NCI-H128 (cell line): Measurements from ENCODE around the gene BIRC7.

Experiments
- DNase-seq: peaks from one replicate; lab custom pipeline; 2025; ENCODE audit not compliant: unreplicated experiment; lab: John Stamatoyannopoulos, UW

The BIRC7 gene, protein sequence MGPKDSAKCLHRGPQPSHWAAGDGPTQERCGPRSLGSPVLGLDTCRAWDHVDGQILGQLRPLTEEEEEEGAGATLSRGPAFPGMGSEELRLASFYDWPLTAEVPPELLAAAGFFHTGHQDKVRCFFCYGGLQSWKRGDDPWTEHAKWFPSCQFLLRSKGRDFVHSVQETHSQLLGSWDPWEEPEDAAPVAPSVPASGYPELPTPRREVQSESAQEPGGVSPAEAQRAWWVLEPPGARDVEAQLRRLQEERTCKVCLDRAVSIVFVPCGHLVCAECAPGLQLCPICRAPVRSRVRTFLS

DNA sequence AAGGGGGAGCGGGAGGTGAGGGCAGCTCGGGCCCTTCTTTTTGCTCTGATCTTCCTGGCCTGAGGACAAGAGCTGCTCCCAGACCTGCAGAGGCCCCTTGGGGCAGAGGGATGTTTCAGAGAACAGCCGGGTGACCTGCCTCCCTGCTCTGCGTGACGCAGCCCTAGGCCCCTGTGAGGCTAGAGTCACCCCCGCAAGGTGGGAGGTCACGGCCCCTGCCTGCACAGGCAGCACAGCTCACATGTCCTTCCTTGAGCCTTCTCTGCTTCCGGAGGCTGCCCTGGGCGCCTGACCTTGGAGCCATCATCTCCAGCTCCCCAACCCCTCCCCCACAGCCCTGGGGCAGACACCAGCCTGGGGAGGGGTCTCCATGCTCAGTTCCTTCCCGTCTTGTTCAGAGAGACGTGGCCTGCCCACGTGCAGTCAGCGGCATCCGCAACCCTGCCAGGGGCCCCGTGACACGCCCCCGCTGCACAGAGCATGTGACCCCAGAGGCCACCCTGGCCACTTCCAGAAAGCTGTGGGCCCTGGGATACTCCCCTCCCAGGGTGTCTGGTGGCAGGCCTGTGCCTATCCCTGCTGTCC lies at the start of gene BIRC7:
TSS of gene BIRC7 (plus strand) at position 507 of the 585 bp plus-strand sequence. CDS start 192 bp downstream, outside the sequence.
- DNase-seq = no peak

DNA sequence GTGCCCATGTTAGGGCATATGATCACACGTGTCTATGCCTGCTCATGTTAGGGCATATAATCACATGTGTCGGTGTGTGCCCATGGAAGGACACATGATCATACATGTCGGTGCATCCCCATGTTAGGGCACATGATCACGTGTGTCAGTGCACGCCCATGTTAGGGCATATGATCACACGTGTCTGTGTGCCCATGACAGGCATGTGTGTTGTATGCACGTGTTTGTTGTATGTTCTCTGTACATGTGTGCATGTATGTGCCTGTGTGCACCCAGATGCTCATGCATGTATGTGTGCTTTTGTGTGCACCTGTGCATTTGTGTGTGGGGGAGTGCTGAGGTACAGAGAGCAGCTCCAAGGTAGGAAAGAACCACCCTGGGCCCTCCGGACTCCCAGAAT lies 49.6 kb upstream of the BIRC7 start:
- DNase-seq = no peak

DNA sequence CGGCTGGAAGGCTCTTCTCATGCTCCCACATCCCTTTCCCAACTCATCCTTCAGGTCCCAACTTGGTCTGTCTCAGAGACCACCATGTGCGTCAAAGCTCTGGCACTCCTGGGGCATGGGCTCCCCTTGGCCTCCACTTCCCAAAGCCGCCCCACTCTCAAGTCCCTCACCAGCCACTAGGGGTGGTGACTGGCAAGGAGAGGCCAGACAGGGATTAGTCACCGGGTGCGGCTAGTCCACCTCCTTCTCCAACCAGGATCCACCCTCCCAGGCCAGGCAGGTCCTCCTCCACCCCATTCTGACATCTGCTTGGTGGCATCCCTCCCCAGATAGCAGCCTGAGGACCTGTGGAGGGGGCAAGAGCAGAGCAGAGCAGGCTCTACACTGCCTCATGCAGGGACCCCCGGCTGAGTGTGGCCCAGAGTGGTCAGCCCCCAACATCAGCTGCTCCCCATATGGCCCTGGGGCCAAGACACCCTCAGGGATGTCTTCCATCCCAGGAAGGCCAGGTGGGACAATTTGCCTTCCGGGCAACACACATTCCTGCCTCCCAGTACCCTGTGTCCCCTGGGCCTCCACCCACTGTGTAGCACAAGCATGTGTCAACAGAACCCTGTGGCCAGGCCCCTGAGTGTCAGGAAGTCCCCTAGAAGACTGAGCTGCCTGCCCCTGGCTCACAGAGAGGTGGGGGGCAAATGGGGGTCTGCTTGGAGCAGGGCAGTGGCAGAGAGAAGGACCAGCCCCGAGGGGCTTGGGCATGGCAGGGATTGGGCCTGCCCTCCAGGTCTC lies 49.0 kb upstream of the BIRC7 start:
- no peak for DNase-seq

DNA sequence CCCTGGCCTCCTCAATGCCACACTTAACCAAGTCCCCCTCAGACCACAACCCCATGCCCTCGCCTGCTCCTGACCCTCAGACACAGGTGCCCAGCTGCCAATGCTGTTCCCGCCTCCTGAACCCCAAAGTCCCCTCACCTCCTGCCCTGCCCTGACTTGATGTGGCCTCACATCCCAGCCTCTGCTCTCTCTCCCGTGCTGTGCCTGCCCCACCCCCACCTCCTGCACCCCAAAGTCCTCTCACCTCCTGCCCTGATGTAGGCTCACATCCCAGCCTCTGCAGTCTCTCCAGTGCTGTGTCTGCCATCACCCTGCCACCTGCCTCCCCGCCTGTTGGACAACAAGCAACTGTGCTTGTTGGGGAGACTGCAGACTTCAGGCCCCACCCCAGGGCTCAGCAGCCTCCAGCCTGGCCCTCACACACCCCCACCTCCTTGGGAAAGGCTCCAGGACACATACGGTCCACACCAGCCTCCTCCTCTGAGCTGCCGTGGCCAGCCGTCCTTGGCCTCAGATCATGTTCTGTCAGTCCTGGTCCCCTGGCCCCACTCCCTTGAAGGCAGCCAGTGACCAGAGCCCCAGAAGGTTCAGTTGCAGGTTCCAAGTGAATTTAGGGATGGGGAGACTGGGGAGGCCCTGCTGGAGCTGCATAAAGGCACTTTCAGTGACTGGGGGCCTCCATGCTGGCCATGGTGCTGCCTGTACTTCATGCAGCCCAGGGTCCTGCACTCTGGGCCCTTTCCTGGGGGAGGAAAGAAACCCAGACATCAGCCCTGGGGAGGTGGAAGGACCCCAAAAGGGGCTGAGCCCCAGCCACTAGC lies 48.2 kb upstream of the BIRC7 start:
- no peak for DNase-seq

DNA sequence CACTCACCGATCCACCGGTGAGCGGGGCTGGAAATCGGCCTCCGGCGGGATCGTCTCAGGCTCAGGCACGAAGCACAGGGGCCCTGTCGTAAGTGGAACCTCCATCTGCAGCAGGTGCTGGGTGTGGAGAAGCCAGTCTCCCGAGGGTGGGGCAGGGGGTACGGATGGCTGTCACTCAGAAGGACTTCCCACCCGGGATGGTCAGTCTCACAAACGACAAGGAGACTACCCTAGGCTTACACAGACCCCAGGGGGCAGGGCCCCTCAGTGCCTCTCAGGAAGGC lies 47.6 kb upstream of the BIRC7 start:
- DNase-seq = no peak

DNA sequence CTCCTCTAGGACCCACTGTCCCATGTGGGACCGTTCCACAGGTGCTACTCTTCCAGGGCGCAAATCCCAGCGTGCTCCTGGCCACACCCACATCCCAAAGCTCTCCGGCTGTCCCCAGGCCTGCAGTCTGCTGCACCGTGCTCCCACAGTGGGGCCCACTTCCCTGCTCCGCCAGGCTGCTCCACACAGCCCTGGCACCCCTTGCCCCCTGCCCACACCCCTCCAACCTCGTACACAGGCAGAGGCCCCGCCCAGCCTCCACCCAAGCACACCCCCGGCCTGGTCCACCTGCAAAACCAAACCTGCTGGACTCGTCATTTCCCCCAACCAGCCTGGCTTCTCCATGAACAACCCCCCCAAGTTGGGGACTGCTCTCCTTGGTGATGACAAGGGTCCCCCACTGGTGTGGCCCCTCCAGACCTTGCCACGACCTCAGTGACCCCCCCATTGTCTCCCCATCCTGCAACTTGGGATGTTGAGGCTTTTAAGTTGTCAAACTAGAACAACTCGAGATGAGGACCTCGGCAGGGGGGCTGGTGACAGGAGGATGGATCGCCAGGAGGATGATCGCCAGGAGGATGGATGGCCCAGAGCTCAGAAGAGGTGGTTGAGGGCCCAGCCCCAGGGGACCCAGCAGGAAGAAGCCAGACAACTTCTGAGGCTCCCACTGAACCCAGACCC lies 46.9 kb upstream of the BIRC7 start:
- DNase-seq = no peak

DNA sequence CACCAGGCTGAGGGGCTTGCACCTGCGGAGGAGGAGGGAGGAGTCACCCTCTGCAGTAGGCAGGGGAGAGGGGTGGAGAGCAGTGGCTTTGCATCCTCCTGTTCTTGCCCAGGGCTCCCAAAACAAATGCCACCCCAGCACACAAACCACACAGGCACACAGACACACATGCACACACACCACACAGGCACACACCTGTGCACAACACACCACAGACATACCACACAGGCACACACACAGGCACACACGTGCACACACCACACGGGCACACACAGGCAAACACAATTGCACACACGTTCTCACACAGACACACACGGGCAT lies 46.4 kb upstream of the BIRC7 start:
- DNase-seq = no peak

DNA sequence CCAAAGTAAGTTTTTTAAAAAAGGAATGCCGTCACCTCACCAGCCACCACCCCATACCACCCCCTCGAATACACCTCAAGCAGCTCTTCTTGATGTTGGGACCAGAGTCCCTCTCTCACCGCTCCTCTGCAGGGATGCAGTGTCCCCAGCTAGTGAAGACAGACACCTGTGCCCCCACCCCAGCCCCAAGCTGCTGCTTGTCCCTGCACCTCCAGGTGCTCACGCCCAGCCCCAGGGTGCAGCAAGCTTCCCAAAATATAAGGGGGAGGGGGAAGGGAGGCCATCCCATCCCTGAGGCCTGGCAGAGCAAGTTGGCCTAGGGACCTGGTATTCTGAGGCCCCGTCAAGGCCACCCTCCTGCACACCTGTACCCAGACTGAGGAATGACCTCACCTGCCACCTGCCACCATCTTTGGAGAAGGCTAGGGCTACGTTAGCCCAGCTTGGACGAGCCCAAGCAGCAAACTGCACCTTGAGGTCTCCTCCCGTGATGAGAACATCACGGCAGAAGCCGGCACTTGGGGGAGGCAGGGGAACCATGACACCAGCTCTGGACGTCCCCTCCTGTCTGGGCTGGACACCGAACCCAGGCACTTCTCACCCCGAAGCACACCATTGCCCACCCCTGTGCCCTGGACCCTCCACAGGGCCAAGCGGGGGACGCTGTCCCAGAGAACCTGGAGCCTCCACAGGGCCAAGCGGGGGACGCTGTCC lies 45.7 kb upstream of the BIRC7 start:
- no peak for DNase-seq

DNA sequence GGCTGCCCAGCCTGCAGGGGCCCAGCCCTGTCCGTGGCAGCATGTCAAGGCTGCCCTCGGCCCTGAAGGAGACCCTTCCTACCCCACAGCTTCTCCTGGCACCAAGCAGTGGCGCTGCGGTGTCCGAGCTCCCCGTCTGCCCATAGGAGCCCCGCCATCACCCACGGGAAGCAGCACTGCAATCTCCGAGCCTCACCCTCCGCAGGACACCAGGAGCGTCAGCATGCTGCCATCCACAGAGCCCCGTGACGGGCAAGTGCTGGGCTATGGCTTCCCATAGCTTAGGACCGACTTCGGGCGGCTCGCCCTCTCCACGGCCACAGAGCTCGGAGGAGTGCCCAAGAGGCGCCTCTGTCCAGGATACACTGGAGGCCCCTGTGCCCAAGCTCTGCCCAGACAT lies 44.9 kb upstream of the BIRC7 start:
- no peak for DNase-seq

DNA sequence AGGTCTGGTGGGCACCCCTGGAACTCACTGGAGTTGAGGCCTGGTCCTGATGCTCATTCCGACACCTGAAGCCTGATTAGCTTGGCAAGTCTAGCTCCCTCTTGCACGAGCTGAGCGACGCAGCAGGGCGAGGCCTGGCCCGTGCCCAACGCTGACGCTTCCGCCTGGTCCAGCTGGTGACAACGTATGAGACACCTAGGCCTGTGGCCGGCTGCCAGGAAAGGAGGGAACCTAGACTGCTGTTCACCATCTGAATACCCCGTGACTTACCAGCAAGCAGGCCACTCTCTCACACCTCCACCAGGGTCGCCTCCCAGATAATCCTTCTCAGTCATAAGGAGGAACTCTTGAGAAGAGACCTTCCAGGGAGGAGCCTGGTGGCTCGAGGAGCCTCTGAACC lies 44.3 kb upstream of the BIRC7 start:
- no peak for DNase-seq

DNA sequence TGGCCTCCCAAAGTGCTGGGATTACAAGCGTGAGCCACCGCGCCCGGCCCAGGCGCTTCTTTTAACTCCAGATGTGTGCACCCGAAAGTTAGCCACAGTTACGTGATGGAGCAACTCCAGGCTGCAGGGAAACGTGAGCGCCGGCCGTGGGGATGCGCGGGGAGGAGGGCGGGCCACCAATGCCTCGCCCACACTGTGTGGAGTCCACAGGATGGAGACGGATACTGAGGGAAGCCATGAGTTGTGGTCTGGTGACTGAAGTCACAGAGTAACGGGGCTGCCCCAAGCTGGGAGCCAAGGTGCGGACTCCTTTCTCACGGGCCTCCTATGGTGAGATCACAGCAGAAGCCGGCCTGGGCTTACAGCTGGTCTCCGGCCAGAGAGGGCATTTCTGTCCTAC lies 43.0 kb upstream of the BIRC7 start:
- DNase-seq = no peak

DNA sequence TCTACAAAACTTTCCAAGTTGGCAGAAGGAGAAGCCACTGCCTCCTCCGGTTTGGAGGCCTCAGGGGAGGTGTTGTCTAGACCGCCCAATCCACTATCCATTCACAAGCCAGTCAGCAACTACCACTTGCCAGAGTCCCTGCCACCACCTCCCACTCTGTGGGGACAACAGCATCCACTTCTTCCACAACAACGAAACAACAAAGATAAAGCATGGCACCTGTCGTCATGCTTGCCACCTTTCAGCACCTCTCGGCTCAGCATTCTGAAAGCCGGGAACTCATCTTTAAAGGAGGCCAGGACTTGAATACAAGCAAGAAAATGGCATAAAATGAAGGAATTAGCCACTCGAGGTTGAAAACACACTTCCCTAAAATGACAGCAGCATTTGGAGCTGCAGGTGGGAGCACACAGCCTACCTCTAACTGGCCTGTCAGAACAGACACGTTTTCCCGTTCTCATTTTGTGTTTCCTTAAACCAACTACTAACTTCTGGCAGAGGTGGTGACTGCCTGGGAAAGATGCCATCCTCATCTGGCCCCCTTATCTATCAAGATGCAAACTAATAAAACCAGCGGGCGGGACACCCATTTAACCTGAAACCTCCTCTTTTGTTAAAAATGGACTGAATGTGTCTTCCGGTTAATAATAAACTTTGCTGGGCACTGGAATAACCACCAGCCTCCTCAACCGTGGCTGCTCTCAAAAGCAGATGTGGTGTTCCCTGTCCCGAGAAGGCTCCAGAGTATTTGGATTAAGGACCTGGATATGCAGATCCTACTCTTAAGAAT lies 41.5 kb upstream of the BIRC7 start:
- DNase-seq = no peak

DNA sequence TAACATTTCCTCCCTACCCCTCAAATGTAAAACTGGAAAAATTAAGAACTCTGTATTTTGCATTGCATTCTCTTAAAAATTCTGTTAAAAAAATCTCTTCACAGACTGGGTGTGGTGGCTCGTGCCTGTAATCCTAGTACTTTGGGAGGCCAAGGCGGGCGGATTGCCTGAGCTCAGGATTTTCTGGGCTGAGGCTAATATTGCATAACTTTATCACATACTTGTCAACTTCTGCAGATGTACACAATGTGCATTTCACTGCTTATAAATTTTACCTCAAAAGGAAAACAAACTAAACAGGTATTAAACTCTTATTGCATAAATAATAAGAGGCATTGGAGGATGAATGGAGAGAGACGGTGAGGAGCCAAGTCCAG lies 40.9 kb upstream of the BIRC7 start:
- no peak for DNase-seq

DNA sequence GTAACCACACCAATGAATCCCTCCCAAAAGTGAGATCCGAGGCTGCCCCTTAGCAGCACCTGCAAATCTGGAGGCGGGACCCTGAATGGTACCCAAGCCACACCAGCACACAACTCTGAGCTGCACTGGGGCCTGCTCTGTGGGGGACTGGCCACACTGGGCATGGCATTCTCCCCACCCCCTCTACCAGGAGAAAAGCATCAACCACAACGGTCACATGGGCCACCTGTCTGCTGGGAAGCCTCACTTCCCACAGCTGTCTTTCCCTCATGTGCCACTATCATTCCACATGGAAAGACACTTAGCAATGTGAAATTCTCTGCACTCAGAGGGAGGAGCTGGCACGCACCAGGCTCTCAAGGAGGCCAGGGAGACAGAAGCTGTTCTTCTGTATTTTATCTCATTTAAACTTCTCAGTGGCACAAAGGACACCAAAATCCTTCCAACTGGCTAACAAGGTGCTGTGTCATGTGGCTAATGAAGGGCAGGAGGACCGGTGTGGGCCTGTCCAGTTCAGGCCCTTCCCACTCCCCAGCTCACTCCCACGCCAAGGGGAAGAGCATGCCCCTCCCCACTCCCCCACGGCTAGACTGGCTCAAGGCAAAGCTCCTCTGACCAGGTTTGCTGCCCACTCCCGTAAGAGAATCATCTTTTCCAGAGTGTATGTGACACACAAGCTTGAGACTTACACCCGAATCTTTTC lies 38.8 kb upstream of the BIRC7 start:
- DNase-seq = no peak

DNA sequence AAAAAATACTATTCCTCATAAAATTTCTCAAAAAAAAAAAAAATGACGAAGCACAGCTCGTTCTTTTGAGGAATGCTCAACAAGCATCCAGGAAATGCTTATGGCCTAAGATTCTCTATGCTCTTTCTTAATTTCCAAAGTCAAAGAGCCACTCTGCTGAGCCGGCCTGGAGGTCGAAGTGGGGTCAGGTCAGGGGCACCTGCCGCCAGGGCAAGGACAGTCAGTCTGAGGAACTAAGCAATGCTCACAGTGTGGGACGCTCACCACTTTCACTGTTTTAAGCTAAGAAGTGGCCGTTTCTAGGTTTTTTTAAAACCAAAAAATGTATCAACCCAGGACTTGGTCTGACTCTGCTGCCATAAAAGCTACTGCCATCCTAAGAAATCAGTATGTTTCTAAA lies 37.1 kb upstream of the BIRC7 start:
- DNase-seq = no peak

DNA sequence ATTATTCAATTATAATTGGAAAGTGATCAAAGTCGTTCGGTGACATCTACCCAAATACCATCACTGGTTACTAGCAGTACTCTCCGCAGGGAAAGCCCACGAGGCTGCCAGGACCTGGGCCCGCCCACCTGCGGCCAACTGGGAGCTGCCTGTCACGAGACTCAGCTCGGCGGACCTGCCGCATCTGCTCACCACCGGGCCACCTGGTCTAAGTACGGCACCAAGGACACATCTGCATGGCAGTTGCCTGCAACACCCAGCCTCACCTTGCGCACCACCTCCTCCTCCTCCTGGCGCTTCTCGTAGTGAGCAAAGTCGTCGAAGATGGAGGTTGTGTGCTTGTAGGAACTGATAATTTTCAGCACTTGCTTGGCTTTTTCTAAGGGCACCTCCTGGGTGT lies 33.7 kb upstream of the BIRC7 start:
- DNase-seq = no peak

DNA sequence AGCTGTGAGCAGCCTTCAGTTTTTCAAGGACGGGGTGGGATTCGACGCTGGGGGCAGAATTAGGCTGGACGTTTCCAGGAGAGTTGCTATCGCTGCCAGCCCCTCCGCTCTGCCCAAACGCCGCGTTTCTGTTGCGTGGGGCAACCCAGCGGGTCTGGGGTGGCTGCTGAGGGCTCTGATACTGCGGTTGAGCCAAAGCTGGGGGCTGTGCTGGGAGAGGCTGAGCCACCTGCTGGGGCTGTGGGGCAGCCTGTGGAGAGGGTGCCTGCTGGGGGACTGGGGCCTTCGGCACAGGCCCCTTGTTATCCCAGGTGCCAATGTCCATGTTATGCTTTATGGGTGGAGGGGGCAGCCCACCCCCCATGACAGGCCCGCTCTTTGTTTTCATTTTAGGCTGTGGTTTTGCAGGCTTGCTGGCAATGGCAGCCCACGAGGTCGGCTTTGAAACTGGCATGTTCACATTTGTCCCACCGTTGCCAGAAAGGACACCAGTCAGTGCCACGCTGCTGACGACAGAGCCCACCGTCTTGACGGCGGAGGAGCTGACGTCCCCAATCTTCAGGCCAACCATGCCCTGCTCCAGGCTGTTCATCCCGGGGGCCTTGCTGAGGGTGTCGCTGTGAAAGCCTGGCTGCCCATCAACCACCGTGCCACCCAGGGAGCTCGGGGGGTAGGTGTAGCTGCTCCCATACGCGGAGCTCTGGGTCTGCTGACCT lies 32.7 kb upstream of the BIRC7 start:
- no peak for DNase-seq

DNA sequence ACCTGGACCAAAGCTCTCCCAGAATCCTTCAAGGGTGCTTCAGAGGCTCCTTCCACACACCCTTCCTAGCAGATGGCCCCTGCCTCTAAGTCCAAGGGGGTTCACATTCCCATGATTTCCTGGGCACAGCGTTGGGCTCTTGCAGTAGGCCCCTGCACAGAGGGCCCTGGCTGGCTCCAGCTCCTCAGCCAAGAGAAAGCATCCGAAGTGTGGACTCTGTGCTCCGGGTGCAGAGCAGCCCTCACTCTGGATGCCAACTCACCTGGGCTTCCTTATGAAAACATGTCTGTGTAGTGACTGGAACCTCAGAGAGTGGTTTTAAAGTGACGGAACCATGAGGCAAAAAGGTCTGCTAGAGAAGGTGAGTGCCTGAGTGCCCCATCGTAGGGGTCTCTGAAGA lies 31.3 kb upstream of the BIRC7 start:
- no peak for DNase-seq

DNA sequence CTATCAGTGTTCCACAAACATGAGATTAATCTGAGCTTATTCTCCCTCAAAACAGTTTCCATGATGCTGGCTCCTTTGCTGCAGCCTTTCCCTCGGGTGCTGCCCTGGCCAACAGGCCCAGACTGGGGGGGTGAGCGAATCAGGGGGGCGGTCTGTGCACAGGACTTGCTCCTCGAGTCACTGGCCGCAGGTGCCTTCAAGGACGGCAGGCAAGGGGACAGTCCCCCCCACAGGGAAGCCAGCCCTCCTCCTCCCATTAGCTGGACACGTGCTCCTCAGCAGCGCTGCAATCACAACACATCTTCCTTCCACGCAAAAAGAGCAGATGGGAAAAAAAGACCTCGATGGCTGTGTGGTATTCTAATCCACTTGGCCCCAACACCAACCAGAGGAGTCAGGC lies 29.8 kb upstream of the BIRC7 start:
- DNase-seq = no peak
